Stimulated activated CD4-positive, alpha-beta T cell treated with anti-CD3 and anti-CD28 coated beads, Interleukin-4, amount 100 ng/mL, for 48 hours (primary cell): ENCODE data around the gene ZNF780B.

ENCODE experiments used
- DNase-seq, 2 donors: peaks; one replicate each; pipeline ENCODE4 v3.0.0-alpha.2; 2020; ENCODE audit warnings: low read depth in 2 of 2

Gene ZNF780B

GRCh38 chr19:39982883-39983282 lies 73.1 kb downstream of the ZNF780B start:
- DNase-seq = no peak
